ENCODE measurements around the gene PHF23.
A peak's percentile ranks its signal among the peaks of the same experiment; 100 is the strongest.
"Not testable (repeated sequence)": the region's sequence is repeated elsewhere in the genome, so short reads cannot be mapped to it uniquely, and the experiment has no call there.

Gene PHF23

DNA sequence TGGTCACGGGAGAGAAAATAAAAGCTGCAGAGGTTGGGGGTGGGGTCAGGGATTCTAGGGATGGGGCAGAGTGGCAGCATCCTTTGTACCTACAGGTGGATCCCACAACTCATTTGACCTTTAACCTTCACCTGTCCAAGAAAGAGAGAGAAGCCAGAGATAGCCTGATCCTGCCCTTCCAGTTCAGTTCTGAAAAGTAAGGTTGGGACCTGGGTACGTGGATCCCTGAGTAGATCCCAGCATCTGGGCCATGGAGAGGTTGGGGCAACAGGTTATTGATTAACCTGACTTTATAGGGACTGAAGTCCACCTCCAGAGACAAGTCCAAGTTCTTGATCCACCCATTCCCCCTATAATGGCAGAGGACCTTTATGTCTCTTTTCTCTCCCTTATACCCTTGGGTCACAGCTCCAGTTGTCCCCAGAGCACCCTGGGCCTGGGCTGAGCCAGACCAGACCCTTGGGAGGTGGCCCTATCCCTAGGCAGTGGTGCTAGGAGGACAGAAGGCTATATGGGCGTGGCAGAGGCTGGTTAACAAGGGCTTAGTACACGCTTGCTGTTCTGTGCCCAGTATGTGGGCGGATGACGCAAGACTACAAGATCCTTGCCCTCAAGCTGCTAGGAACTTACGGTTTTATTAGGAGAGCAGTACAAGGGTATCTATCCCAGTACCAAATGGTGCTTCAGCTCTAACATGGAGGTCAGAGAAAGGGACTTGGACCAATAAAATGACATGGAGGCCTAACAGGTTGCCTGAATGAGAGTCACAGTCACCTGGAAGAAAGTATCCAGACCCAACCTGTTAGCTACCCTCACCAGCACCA lies 19.7 kb upstream of the PHF23 start:
- no peak for DNase-seq (ENCODE audit: low read depth in 3 of 3)

DNA sequence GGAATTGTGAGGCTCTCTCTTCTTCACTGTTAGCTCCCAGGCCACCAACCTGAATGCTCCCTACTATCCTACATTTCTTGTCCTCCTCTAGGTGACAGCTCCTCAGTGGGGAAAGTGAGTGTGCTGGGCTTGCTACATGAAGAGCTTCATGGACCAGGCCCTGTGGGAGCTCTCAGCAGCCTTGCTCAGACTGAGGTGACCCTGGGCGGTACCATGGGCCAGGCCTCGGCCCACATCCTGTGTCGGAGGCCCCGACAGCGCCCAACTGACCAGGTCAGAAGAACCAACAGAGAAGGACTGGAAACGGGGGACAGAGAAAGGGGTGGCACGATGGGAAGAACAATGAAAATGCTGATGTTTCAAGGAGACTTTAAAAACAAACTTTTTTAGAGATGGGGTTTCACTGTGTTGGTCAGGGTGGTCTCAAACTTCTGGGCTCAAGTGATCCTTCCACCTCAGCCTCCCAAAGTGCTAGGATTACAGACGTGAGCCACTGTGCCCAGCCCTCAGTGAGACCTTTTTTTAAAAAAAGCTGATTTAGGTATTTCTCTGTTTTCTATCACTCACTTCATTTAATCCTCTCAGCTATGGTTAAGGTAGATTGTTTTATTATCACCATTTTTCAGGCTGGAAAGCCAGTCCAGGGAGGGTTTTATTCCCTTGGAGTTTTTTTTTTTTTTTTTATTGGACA lies 17.7 kb upstream of the PHF23 start:
- no peak for DNase-seq (ENCODE audit: low read depth in 3 of 3)

DNA sequence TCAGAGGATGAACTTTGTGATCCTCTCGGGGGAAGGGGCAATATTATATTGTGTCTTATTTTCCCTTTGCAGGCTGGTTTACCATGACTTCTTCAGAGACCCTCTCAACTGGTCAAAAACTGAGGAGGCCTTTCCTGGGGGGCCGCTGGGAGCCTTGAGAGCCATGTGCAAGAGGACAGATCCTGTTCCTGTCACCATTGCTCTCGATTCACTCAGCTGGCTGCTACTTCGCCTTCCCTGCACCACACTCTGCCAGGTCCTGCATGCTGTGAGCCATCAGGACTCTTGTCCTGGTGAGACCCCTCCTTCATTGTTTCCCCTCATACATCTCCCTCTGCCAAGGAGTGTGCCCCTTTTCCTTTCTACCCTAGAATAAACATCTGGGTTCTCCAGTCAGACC lies 15.3 kb upstream of the PHF23 start:
- DNase-seq (ENCODE audit: low read depth in 3 of 3), result no peak

DNA sequence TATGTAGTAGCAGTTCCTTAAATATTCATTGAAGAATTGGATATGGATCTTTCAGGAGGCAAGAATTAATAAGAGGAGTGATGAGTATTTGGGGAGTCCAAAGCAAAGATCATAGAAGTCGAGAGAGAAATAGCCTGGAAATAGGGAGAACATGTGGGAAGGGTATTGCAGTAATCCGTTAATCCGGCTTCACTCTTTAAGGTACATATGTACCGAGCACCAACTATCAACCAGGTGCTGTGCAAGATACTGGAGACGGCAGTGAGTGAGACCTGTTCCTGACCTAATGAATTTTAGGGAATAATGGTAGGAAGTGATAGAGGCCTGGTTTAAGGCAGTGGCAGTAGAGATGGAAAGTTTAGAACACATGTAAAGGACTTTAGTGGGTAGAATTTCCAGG lies 13.8 kb upstream of the PHF23 start:
- no peak for DNase-seq (ENCODE audit: low read depth in 3 of 3)

GRCh38 chr17:7252176-7253043 lies 13.2 kb upstream of the PHF23 start, which contains the start of gene ELP5:
Gene ELP5, plus strand, starts transcription at chr17:7252215. Its CDS starts 336 bp downstream, at chr17:7252551.
- DNase-seq (ENCODE audit: low read depth in 3 of 3), result peak; percentile 85 to 89 (median 86)

GRCh38 chr17:7251661-7252175 lies 12.5 kb upstream of the PHF23 start, which contains the start of gene CTDNEP1:
Gene CTDNEP1, minus strand, starts transcription at chr17:7251734. Its CDS starts 438 bp downstream, at chr17:7251296.
- DNase-seq (ENCODE audit: low read depth in 3 of 3), result peak; percentile 98 to 100 (median 98)

DNA sequence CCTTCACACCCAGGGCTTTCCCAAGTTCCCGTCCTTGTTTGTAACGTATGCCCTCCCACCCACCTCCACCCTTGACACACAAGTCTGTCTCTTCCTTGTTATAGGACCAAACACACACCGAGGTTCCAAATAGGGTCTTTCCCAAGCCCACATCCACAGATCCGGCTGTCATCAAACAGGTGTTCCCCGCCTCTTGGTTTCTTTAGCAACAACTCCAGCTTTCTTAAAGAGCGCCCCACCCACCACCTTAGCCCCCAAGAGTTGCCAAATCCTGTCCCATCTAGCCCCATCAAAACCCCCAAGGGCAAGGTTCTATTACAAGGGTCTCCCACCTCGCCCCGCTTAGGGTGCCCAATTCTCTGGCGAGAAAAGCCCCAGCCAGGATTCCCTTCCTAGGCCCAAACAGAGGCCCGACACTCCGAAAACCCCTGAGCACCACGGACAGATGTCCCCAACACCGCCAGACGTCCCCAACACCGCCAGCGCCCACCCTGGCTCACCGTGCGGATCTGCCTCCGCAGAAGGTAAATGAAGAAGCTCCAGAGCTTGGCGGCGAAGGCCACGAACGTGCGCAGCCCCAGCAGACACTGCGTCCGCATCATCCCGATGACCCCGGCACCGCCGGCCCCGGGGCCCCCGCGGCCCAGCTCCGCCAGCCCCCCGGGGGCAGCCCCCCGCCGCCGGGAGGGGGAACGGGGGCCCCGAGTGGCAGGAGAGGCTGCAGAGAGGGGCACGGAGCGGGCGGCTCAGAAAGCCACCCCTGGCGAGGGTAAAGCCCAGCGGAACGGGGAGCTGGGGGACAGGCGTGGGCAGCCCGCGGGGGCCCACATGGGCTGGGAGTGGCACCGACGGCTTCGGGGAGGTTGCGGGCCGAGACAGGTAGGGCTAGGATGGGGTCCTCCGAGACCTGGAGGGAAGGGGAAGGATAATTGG lies 11.7 kb upstream of the PHF23 start:
- DNase-seq (ENCODE audit: low read depth in 3 of 3), result no peak

- DNase-seq (ENCODE audit: low read depth in 3 of 3), result no peak
Observed at GRCh38 chr17:7249830-7250229, 10.6 kb upstream of the PHF23 start.

GRCh38 chr17:7249214-7249613 lies 10.0 kb upstream of the PHF23 start:
- no peak for DNase-seq (ENCODE audit: low read depth in 3 of 3)

DNA sequence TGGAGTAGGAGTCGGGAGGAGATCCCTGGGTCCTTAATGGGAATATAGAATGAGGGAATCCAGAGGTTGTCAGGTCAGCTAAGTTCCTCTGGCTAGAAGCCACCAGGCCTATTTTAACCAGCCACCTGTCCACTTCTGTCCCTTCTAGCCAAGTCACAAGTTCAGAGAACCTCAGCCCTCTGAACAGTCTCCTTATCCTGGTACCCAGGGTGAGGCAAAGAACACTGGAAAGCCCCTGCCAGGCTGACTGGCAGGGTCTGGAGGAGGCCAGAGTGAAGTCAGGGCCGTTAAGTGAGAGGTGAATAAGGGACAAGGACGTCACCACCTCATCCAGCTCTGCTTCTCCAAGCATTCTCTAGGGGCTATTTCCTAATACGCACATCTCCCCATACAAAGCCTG lies 9.5 kb upstream of the PHF23 start:
- no peak for DNase-seq (ENCODE audit: low read depth in 3 of 3)

DNA sequence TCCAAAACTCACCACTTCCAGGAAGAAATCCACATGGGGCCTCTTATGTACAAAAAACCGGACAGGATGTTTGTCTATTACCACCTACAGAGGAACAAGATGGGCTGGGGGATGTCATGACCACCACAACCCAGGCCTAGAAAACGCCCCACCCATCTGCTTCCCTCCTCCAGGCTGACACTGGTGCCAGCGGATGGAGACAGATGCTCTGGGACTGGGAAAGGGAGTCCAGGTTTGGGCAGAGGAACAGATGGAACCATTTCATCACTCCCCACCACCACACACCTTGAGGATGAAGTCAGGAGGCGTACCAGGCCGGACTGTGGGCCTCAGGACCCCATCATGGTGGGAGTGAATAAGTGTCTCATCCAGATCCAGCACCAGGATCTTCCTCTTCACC lies 7.5 kb upstream of the PHF23 start:
- DNase-seq (ENCODE audit: low read depth in 3 of 3), result no peak

- DNase-seq (ENCODE audit: low read depth in 3 of 3), result not testable (repeated sequence)
Observed at GRCh38 chr17:7243838-7244237, 4.6 kb upstream of the PHF23 start.

DNA sequence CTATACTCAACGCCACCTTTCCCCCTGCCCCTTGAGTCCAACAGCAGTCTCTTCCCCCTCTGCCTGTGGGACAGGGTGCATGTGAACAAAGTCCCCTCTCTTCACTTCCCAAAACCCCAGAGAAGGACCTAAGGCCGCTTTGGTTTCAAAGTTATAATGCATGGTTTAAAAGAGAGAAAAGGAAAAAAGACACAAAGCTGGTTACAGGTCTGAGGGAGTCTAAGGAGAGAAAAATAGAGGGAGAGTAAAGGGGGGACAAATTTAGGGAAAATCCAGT lies 4.1 kb upstream of the PHF23 start:
- DNase-seq (ENCODE audit: low read depth in 3 of 3), result no peak

DNA sequence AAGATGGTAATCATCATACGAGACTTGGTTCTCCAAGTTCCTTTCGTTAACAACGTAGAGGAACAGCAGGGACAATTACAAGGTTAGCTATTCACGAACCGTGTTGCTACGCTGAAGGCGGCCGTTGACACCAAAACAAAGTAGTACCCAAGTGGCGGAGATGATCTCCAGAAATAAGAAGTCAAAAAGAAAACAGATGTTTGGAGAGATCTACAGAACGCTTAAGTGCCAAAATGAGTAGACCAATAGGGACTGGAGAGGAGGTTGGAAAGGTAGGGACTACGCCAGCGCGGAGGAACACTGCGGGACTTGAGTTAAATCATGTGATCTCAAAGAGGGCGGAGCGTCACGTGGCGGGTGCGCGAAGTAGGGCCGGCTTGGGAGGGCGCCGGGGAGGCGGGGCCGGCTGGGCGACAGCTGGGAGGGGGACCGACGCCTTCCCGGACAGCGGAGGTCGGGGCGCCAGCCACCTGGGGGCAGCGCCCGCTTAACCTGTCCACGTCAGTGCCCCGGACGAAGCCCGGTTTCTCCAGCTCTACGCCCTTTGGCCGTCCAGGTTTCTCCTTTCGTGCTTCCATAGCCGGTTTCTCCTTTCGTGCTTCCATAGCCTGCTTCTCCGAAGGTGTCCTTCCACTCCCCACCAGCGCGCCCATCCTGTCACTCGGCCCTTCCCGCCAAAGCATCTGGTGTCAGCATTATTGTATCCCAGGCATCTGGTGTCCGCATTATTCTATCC lies 3.6 kb upstream of the PHF23 start:
- peak; percentile 80 to 88 (median 83) for DNase-seq (ENCODE audit: low read depth in 3 of 3)

DNA sequence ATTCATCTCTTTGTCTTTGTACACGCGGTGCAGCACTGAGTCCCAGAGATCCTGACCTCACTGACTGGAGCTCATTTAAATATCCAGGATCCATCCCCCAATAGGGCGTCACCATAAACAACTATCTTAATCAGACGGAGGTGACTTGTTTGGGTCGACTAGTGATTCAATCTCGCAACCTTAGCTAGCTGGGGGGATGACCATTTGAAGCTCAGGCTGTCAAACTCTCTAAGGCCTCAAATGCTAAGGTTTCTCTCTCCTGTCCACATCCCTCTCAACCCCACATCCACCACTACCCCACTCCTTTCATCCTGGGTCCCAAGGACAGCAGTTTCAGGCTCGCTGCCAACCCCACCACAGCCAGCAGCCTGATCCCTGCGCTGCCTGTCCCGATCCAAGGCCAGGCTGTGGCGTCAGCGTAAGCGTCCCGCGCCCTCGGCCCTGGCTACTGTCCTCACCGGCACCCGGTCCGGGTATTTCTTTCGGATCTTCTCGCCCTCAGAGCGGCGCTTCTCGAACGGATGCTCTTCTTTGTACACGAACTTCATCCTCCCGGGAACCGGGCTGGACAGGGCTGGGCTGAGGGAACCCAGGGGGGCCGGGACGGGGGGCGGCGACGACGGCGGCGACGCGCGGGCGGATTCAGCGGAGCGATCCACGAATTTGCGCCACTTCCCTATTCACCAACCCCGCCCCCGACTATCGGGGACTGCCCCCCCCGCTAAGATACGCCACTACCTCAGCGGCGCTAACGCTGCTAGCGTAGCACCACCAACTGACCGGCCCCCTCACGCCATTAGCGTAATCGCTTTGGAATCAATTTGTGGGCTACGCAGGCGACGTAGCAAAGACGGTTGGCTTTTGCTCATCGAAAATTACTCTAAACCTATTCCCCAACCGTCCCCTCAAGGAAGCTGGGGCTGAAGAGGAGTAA lies 2.8 kb upstream of the PHF23 start, which contains the start of gene GABARAP:
GABARAP (minus strand) TSS at position 667 of the 934 bp plus-strand sequence; CDS start at position 548, 119 bp downstream.
- peak; percentile 84 to 91 (median 89) for DNase-seq (ENCODE audit: low read depth in 3 of 3)

GRCh38 chr17:7241090-7241733 lies 2.0 kb upstream of the PHF23 start:
- no peak for DNase-seq (ENCODE audit: low read depth in 3 of 3)

DNA sequence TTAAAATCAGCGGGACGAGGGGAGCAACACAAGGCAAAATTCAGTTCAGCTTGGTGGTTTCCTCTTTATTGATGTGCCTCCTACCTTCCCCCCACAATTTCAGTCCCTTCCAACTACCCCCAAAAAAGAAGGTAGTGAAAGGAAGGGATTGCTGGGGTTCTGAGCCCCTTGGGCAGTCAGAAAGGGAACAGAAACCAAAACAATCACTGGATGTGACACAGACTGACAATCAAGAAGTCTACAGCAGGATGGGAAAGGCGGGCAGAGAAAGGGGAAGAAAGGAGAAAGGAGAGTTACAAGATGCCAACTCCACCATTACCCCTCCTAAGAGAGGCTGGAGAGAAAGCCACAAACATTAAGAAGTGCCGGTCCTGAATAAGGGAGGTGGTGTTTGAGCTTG lies 1.1 kb upstream of the PHF23 start:
- no peak for DNase-seq (ENCODE audit: low read depth in 3 of 3)

DNA sequence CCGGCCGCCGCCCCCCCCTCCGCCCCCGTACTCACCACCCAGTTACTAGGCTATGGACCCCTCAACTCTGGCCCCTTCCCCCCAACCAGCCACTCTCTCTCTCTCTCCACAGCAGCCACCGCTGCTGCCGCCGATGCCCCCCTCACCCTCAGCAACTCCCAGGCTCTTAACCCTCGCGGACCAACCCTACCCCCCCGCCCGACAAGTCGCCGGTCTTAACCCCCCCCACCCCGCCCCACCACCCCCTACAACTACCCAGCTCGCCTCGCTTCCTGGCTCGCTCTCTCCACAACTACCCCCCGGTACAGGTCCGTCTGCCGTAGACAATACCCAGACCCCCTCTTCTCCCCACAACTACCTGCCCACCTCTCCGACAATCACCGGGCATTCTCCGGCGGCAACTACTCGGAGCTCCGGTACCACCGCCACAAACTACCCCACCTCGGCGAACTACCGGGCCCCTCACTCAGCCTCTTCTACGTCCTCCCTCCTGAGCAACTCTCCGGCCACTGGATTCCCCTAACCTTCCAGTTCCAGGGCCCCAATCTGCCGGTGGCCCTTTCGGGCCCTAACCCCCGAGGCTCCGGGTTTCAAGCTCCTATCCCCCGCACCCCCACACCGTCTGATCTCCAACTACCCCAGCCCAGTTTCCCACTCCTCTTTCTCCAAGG lies 702 bp downstream of the PHF23 start:
- no peak for DNase-seq (ENCODE audit: low read depth in 3 of 3)
